Measurements from ENCODE around the gene MED17. TPM values are rescaled to one million over a fixed set of nuclear protein-coding genes. Genes with fewer than 3 reads are reported as not detected.
"Not testable (repeated sequence)": the region's sequence is repeated elsewhere in the genome, so short reads cannot be mapped to it uniquely, and the experiment has no call there.

The MED17 gene
- total RNA-seq, 2 experiments from 2014 or later, result 38.8 to 47.2 TPM

GRCh38 chr11:93770160-93770559 is 13.9 kb upstream of the MED17 start:
- H3K27me3 Mint-ChIP-seq, result no peaks in the 10 kb centered on the region
- no peak overlapping the region for H3K4me3 Mint-ChIP-seq
- ATAC-seq (no peak), DNase-seq (no peak)
- peaks cover 19% of the 10 kb centered on the region for H3K36me3 Mint-ChIP-seq
- no peaks in the 10 kb centered on the region for H3K4me1 Mint-ChIP-seq
- no peak overlapping the region for H3K27ac Mint-ChIP-seq
- CTCF ChIA-PET, result interaction anchor here (1.4 kb wide), 1 partner anchor 14 kb away, joined by 4 read pairs; the partner anchor contains the start of gene MED17
- peaks cover 9% of the 10 kb centered on the region for H3K9me3 Mint-ChIP-seq (ENCODE audit: low read depth)

- H3K36me3 Mint-ChIP-seq, result peaks cover 10% of the 10 kb centered on the region
- H3K9me3 Mint-ChIP-seq (ENCODE audit: low read depth), result peaks cover 6% of the 10 kb centered on the region
- no peak for ATAC-seq
- CTCF ChIA-PET, result interaction anchor here (1.4 kb wide), 1 partner anchor 12 kb away, joined by 3 read pairs; the partner anchor contains the start of gene MED17
- no peak overlapping the region for H3K4me3 Mint-ChIP-seq
- H3K4me1 Mint-ChIP-seq, result no peaks in the 10 kb centered on the region
- no peak for DNase-seq
- H3K27me3 Mint-ChIP-seq, result no peaks in the 10 kb centered on the region
- no peak overlapping the region for H3K27ac Mint-ChIP-seq
Measured at GRCh38 chr11:93772123-93772522, 12.0 kb upstream of the MED17 start.

GRCh38 chr11:93773045-93773477 is 11.0 kb upstream of the MED17 start:
- no peak overlapping the region for H3K27ac Mint-ChIP-seq

GRCh38 chr11:93773601-93774200 is 10.4 kb upstream of the MED17 start:
- ATAC-seq (no peak), DNase-seq (no peak)
- Mint-ChIP-seq H3K27me3 (no peaks in the 10 kb centered on the region), H3K9me3 (ENCODE audit: low read depth) (peaks cover 3% of the 10 kb centered on the region), H3K4me1 (no peaks in the 10 kb centered on the region), H3K27ac (no peak overlapping the region), H3K36me3 (peaks cover 5% of the 10 kb centered on the region), H3K4me3 (no peak overlapping the region)
- CTCF ChIA-PET, result no interaction called here

More at GRCh38 chr11:93773045-93773477, 11.0 kb upstream of the MED17 start:
- Mint-ChIP-seq H3K27me3 (no peaks in the 10 kb centered on the region), H3K4me3 (no peak overlapping the region), H3K36me3 (peaks cover 8% of the 10 kb centered on the region), H3K4me1 (no peaks in the 10 kb centered on the region), H3K9me3 (ENCODE audit: low read depth) (peaks cover 6% of the 10 kb centered on the region)
- ATAC-seq (no peak), DNase-seq (no peak)
- CTCF ChIA-PET, result no interaction called here

GRCh38 chr11:93774560-93774959 is 9.5 kb upstream of the MED17 start:
- H3K27ac Mint-ChIP-seq; DNase-seq; CTCF ChIA-PET; H3K27me3 Mint-ChIP-seq; ATAC-seq; H3K4me1 Mint-ChIP-seq; H3K9me3 Mint-ChIP-seq (ENCODE audit: low read depth); H3K36me3 Mint-ChIP-seq; H3K4me3 Mint-ChIP-seq: not testable (repeated sequence)

GRCh38 chr11:93775289-93775688 is 8.8 kb upstream of the MED17 start:
- Mint-ChIP-seq H3K4me1 (no peaks in the 10 kb centered on the region), H3K27me3 (no peaks in the 10 kb centered on the region), H3K36me3 (peaks cover 8% of the 10 kb centered on the region), H3K9me3 (ENCODE audit: low read depth) (peaks cover 3% of the 10 kb centered on the region), H3K4me3 (no peak overlapping the region), H3K27ac (no peak overlapping the region)
- ATAC-seq (no peak), DNase-seq (no peak)
- CTCF ChIA-PET, result interaction anchor here (1.3 kb wide), 1 partner anchor 34 kb away, joined by 3 read pairs; the partner anchor contains the start of genes C11orf54 and TAF1D

GRCh38 chr11:93783362-93783761 is 720 bp upstream of the MED17 start:
- CTCF ChIA-PET, result interaction anchor here (1.0 to 2.4 kb wide), 5 partner anchors 9 to 549 kb away, joined by 3 to 50 read pairs (median 4); partner anchors contain the start of genes C11orf54 and TAF1D
- Mint-ChIP-seq H3K4me1 (peaks cover 38% of the 10 kb centered on the region), H3K9me3 (ENCODE audit: low read depth) (no peaks in the 10 kb centered on the region), H3K36me3 (peaks cover 22% of the 10 kb centered on the region), H3K4me3 (peak overlapping the region; percentile 85), H3K27ac (peak overlapping the region; percentile 86), H3K27me3 (no peaks in the 10 kb centered on the region)
- DNase-seq (no peak), ATAC-seq (no peak)

GRCh38 chr11:93783765-93784144 is 327 bp upstream of the MED17 start:
- no peak for DNase-seq
- no peaks in the 10 kb centered on the region for H3K27me3 Mint-ChIP-seq
- CTCF ChIA-PET, result interaction anchor here (0.7 to 2.4 kb wide), 10 partner anchors 9 to 550 kb away, joined by 3 to 50 read pairs (median 3); partner anchors contain the start of genes C11orf54, CEP295 and TAF1D

GRCh38 chr11:93784935-93785360 is 866 bp downstream of the MED17 start:
- CTCF ChIA-PET, result no interaction called here
- Mint-ChIP-seq H3K27ac (peak overlapping the region; percentile 86), H3K4me1 (peaks cover 42% of the 10 kb centered on the region), H3K27me3 (no peaks in the 10 kb centered on the region), H3K4me3 (peak overlapping the region; percentile 85), H3K36me3 (peaks cover 27% of the 10 kb centered on the region), H3K9me3 (ENCODE audit: low read depth) (no peaks in the 10 kb centered on the region)
- ATAC-seq (peak; percentile 24), DNase-seq (peak; percentile 60)

More at GRCh38 chr11:93783765-93784144, 327 bp upstream of the MED17 start:
- Mint-ChIP-seq H3K9me3 (ENCODE audit: low read depth) (no peaks in the 10 kb centered on the region), H3K4me3 (peak overlapping the region; percentile 85), H3K4me1 (peaks cover 40% of the 10 kb centered on the region), H3K36me3 (peaks cover 22% of the 10 kb centered on the region), H3K27ac (peak overlapping the region; percentile 86)
- ATAC-seq, result peak; percentile 37

- CTCF ChIA-PET, result no interaction called here
- H3K9me3 Mint-ChIP-seq (ENCODE audit: low read depth), result no peaks in the 10 kb centered on the region
- H3K4me1 Mint-ChIP-seq, result peaks cover 21% of the 10 kb centered on the region
- H3K4me3 Mint-ChIP-seq, result no peak overlapping the region
- DNase-seq (no peak), ATAC-seq (no peak)
- H3K27me3 Mint-ChIP-seq, result no peaks in the 10 kb centered on the region
- peaks cover 60% of the 10 kb centered on the region for H3K36me3 Mint-ChIP-seq
- no peak overlapping the region for H3K27ac Mint-ChIP-seq
Measured at GRCh38 chr11:93791493-93791892, 7.4 kb downstream of the MED17 start.

GRCh38 chr11:93796441-93797231 is 12.6 kb downstream of the MED17 start:
- Mint-ChIP-seq H3K36me3 (peaks cover 53% of the 10 kb centered on the region), H3K4me1 (peaks cover 2% of the 10 kb centered on the region), H3K27ac (no peak overlapping the region), H3K27me3 (no peaks in the 10 kb centered on the region), H3K9me3 (ENCODE audit: low read depth) (no peaks in the 10 kb centered on the region), H3K4me3 (no peak overlapping the region)
- CTCF ChIA-PET, result interaction anchor here (0.7 to 1.6 kb wide), 3 partner anchors 7 to 13 kb away, joined by 3 to 4 read pairs (median 4); partner anchors contain the start of gene MED17
- DNase-seq (no peak), ATAC-seq (no peak)

GRCh38 chr11:93801366-93801765 is 17.3 kb downstream of the MED17 start:
- no peak overlapping the region for H3K4me3 Mint-ChIP-seq
- H3K36me3 Mint-ChIP-seq, result peaks cover 38% of the 10 kb centered on the region
- H3K4me1 Mint-ChIP-seq, result peaks cover 2% of the 10 kb centered on the region
- CTCF ChIA-PET, result interaction anchor here (0.6 to 1.4 kb wide), 3 partner anchors 11 to 60 kb away, joined by 3 read pairs; partner anchors contain the start of genes C11orf54, MED17 and TAF1D
- DNase-seq, result no peak
- H3K9me3 Mint-ChIP-seq (ENCODE audit: low read depth), result no peaks in the 10 kb centered on the region
- no peak overlapping the region for H3K27ac Mint-ChIP-seq
- ATAC-seq, result no peak
- no peaks in the 10 kb centered on the region for H3K27me3 Mint-ChIP-seq

GRCh38 chr11:93804879-93805278 is 20.8 kb downstream of the MED17 start:
- Mint-ChIP-seq H3K36me3 (peaks cover 41% of the 10 kb centered on the region), H3K27me3 (no peaks in the 10 kb centered on the region), H3K4me3 (no peak overlapping the region), H3K27ac (no peak overlapping the region), H3K9me3 (ENCODE audit: low read depth) (no peaks in the 10 kb centered on the region), H3K4me1 (no peaks in the 10 kb centered on the region)
- DNase-seq, result no peak
- no peak for ATAC-seq
- CTCF ChIA-PET, result no interaction called here
